AG04449 (cell line): Measurements from ENCODE around the gene MVB12B.

Experiments used
- CTCF ChIA-PET: fragments of 350-600 bp; formaldehyde crosslinking; extraction: SDS; loops from one replicate; lab custom pipeline; 2021; ENCODE audit warnings: antibody characterized with exemption; lab: Yijun Ruan, JAX
- POLR2A ChIA-PET: fragments of 400-600, 350-600 bp; formaldehyde crosslinking; extraction: SDS; loops from one replicate; lab custom pipeline; 2020; ENCODE audit warnings: antibody characterized with exemption, inconsistent platforms; lab: Yijun Ruan, JAX
- DNase-seq: peaks from one replicate; pipeline ENCODE4 v3.0.0-alpha.2; 2010; ENCODE audit warnings: low read depth, low spot score
- H3K4me3 ChIP-seq: 2 replicates; pipeline ENCODE4 v1.5.1; 2011; ENCODE audit warnings: low read depth, mild to moderate bottlenecking, control low read depth, low read length
- TF ChIP-seq, protein P1 (sequence below): IDR thresholded peaks from one replicate; pipeline ENCODE4 v1.5.1; 2011; ENCODE audit warnings: mild to moderate bottlenecking, moderate library complexity, low read length, control low read depth, inconsistent platforms; ENCODE audit not compliant: insufficient read depth; ENCODE audit errors: missing control alignments

The MVB12B gene

DNA sequence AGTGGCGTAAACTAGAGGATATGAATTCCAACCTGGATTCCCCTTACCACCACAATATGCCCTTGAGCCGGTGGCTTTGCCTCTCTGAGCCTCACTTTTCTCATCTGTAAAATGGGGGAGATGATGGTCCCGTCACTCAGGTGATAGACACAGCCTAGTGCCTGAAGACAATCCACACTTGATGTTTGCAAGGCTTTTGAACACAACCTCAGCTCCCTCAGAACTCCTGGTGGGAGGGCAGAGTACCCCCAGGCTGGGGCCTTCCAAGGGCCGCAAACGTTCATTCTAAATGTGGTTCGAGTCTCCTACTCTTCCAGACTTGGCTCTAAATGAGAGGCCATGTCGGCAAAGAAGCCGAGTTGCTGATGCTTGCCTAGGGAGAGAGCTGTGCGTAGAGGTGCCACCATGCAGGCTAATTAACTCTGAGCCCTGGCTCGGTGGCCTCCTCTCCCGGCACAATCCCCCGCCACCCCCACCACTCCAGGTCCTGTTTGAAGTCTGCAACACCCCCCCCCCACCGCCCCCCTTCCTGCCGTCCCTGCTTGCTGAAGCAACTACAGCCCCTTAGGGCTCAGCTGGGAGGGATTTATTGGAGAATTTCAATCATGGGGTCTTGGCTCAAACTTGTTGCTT is 189.4 kb downstream of the MVB12B start:
- TF ChIP-seq, protein P1, sequence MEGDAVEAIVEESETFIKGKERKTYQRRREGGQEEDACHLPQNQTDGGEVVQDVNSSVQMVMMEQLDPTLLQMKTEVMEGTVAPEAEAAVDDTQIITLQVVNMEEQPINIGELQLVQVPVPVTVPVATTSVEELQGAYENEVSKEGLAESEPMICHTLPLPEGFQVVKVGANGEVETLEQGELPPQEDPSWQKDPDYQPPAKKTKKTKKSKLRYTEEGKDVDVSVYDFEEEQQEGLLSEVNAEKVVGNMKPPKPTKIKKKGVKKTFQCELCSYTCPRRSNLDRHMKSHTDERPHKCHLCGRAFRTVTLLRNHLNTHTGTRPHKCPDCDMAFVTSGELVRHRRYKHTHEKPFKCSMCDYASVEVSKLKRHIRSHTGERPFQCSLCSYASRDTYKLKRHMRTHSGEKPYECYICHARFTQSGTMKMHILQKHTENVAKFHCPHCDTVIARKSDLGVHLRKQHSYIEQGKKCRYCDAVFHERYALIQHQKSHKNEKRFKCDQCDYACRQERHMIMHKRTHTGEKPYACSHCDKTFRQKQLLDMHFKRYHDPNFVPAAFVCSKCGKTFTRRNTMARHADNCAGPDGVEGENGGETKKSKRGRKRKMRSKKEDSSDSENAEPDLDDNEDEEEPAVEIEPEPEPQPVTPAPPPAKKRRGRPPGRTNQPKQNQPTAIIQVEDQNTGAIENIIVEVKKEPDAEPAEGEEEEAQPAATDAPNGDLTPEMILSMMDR: no peak
- no peak for DNase-seq
- ChIA-PET CTCF (interaction anchor here (1.0 to 19.9 kb wide), 8 partner anchors 9 to 265 kb away, joined by 3 to 244 read pairs (median 8); no protein-coding TSS in a partner anchor), POLR2A (no interaction called here)
- H3K4me3 ChIP-seq: no peak overlapping the region

DNA sequence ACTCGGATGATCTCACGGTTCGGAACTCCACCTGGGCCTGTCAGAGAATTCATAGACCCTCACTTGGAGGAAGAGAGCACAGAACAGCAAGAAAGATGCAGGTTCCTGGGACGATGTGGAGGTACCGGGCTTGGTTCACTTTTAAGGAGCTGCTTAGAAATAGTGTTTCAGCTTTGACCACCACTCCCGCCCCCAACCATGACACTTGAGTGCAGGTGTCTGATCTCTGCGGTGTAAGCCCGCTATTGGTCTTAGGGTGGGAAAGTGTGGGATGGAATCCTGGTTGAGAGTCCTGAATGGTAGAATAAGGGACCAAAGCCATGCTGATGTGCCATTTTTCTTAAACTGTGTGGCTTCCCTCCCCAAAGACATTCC is 189.9 kb downstream of the MVB12B start:
- peak overlapping the region; percentile 57 for H3K4me3 ChIP-seq
- ChIA-PET CTCF (interaction anchor here (1.0 to 19.9 kb wide), 8 partner anchors 9 to 265 kb away, joined by 3 to 244 read pairs (median 6); no protein-coding TSS in a partner anchor), POLR2A (no interaction called here)
- TF ChIP-seq, protein P1: no peak
- no peak for DNase-seq

- CTCF ChIA-PET: interaction anchor here (1.0 to 19.9 kb wide), 9 partner anchors 8 to 264 kb away, joined by 3 to 244 read pairs (median 4); no protein-coding TSS in a partner anchor
- peak; percentile 23 for DNase-seq
- TF ChIP-seq, protein P1: no peak
- H3K4me3 ChIP-seq: peak overlapping the region; percentile 57
- POLR2A ChIA-PET: no interaction called here
These were observed 190.6 kb downstream of the MVB12B start for GRCh38 chr9:126516936-126517832.

- H3K4me3 ChIP-seq: no peak overlapping the region
- DNase-seq: no peak
- TF ChIP-seq, protein P1: no peak
- ChIA-PET POLR2A (no interaction called here), CTCF (interaction anchor here (1.2 to 19.9 kb wide), 5 partner anchors 17 to 263 kb away, joined by 3 to 244 read pairs (median 5); no protein-coding TSS in a partner anchor)
These were observed 191.3 kb downstream of the MVB12B start for GRCh38 chr9:126517833-126518356.

DNA sequence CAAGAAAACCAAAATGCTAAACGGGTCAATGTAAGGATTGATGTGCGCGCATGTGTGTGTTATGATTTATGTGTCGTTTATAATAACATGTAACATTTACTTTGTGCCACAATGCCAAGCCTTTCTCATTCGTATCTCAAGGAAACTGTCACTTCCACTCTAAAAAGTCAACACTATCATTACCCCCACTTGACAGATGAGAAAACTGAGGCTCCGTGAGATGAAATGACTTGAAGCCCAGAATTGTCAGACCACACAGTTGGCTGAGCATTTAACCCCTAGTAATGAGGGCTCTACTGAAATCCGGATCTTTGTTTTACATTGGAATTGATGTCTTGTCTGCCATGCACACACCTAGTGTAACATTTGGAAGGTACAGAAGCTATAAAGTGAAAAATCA is 192.1 kb downstream of the MVB12B start:
- no peak for DNase-seq
- POLR2A ChIA-PET: no interaction called here
- TF ChIP-seq, protein P1: no peak
- H3K4me3 ChIP-seq: no peak overlapping the region
- CTCF ChIA-PET: interaction anchor here (1.2 to 19.9 kb wide), 3 partner anchors 18 to 38 kb away, joined by 5 to 244 read pairs (median 118); no protein-coding TSS in a partner anchor
